ENCODE results near the gene SLC30A1.

Gene SLC30A1

DNA sequence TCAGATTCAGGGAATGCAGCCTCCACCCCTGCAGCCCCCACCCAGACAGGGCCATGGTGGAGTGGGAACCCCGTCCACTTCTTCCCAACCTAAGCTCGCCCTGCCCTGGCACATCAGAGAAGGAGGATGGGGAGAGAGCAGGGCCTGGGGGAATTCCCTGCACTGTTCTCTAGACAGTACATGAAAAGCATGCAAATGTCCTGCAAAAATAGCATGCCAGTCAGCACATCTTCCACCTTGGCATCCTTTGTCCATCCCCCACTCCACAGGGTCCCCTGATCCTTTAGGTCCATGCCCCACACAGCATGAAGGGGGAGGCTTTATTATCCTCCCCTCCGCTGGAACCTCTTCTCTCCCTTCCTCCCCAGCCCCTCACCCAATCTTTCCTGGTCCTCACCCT lies 52.0 kb downstream of the SLC30A1 start:
- no peak for DNase-seq (ENCODE audit: low read depth in 2 of 3, low spot score in 2 of 3)

DNA sequence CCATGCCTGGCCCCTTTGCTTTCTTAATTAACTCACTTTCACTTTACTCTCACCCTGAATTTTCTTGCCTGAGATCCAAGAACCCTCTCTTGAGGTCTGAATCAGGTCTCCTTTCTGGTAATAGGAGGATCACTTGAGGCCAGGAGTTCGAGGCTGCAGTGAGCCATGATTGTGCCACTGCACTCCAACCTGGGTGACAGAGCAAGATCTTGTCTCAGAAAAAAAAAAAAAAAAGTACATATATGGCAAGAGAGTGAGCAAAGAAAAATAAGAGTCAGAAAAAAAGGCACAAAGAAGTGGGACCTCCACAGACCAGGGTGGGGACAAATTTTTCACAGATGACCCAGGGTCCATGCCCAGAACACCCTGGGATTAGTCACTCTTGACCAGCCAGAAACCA lies 52.9 kb downstream of the SLC30A1 start:
- DNase-seq (ENCODE audit: low read depth in 2 of 3, low spot score in 2 of 3) = no peak

DNA sequence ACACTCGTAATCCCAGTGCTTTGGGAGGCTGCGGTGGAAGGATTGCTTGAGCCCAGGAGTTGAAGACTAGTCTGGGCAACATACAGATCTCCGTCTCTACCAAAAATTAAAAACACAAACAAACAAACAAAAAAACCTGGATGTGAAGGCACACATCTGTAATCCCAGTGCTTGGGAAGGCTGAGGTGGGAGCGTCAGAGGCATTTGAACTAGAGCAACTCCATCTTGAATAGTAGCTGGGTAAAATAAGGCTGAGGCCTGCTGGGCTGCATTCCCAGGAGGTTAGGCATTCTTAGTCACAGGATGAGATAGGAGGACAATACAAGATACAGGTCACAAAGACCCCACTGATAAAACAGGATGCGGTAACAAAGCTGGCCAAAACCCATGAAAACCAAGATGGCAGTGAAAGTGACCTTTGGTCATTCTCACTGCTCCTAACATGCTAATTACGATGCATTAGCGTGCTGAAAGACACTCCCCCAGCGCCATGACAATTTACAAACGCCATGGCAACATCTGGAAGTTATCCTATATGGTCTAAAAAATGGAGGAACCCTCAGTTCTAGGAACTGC lies 53.8 kb downstream of the SLC30A1 start:
- DNase-seq (ENCODE audit: low read depth in 2 of 3, low spot score in 2 of 3) = no peak

DNA sequence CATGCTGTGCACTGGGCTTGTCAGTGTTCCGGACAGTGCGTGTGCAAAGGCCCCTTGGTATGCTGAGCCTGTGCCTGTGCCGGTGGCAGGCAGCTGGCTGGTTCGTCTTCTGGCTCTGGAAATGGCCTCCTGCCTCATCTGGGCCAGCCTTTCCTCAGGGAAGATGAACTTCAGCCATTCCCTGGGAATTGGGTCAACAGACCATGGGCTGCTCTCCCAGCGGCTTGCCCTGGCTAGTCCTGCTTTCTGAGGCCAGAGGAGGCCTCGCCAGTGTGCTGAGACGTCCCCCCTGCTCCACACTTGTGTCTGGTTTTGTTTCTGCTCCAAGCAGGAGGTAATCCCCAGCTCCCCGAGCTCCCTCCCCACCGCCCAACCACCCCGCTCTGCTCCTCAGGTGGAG lies 54.4 kb downstream of the SLC30A1 start:
- DNase-seq (ENCODE audit: low read depth in 2 of 3, low spot score in 2 of 3) = no peak

DNA sequence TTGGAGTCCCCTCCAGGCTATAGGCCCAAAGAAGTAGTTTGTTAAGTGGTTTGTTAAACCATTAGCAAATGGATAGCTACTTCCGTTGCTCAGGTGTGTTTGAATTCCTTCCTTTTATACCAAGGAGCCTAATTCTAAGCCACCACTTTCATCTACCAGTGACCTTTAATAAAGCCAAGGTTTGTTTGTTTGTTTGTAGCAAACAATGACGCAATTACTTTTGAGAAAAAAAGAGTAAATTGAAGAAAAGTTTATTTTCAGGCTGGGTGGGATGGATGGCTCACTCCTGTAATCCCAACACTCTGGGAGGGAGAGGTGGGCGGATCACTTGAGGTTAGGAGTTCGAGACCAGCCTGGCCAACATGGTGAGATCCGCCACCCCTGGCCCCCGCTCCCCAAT lies 56.2 kb downstream of the SLC30A1 start:
- DNase-seq (ENCODE audit: low read depth in 2 of 3, low spot score in 2 of 3) = no peak

Measured in activated CD8-positive, alpha-beta memory T cell treated with anti-CD3 and anti-CD28 coated beads for 48 hours (primary cell).